Endothelial cell of umbilical vein (primary cell): ENCODE measurements around the gene NPFFR1. TPM values are rescaled to one million over a fixed set of nuclear protein-coding genes. Genes with fewer than 3 reads are reported as not detected.

Experiments
- BruUV-seq: library from RNA; stranded (reverse); fragments of 400-500 nt; replicated peaks from 2 replicates; lab custom pipeline; 2021; lab: Mats Ljungman, UMichigan
- CTCF ChIA-PET: fragments of 300-600, 350-600 bp; sonication (Branson Sonifier 250); formaldehyde crosslinking; loops from one replicate; lab custom pipeline; 2021; ENCODE audit warnings: antibody characterized with exemption, inconsistent platforms; lab: Charles Lee
- POLR2A ChIA-PET: fragments of 300-600, 350-600 bp; sonication (Branson Sonifier 250); formaldehyde crosslinking; loops from one replicate; lab custom pipeline; 2021; ENCODE audit warnings: antibody characterized with exemption, inconsistent platforms; lab: Charles Lee
- DNase-seq: peaks from one replicate; pipeline ENCODE4 v3.0.0-alpha.2; 2011; ENCODE audit warnings: low read depth, low spot score
- FAIRE-seq: peaks from 2 replicates; lab custom pipeline; 2011; peaks lifted over from hg19 to GRCh38; lab: Jason Lieb, UNC
- H2AFZ ChIP-seq: 2 replicates; pipeline ENCODE4 v1.6.0; 2012; ENCODE audit warnings: low read depth, low read length, control low read depth, inconsistent platforms
- H3K27ac ChIP-seq: 2 replicates; pipeline ENCODE4 v1.5.1; 2011; ENCODE audit warnings: low read depth, mild to moderate bottlenecking, control low read depth, low read length, moderate library complexity; ENCODE audit not compliant: insufficient read depth
- H3K27me3 ChIP-seq, 2 experiments: 2 replicates each; pipeline versions ENCODE4 v1.6.0 to v1.6.1; 2011; ENCODE audit warnings: low read length in 2 of 2, mixed read lengths in 1 of 2; ENCODE audit not compliant: control insufficient read depth in 2 of 2, insufficient read depth in 2 of 2
- H3K36me3 ChIP-seq, 2 experiments: 2 replicates in 1 of 2; 3 replicates in 1 of 2; pipeline ENCODE4 v1.5.1; 2011; ENCODE audit warnings: low read length in 2 of 2, mild to moderate bottlenecking in 1 of 2, moderate library complexity in 1 of 2; ENCODE audit not compliant: control insufficient read depth in 2 of 2, insufficient read depth in 2 of 2; ENCODE audit errors: extremely low read depth in 1 of 2
- H3K4me1 ChIP-seq: 3 replicates; pipeline ENCODE4 v1.5.1; 2011; ENCODE audit warnings: mild to moderate bottlenecking, low read length; ENCODE audit not compliant: control insufficient read depth, insufficient read depth; ENCODE audit errors: extremely low read depth
- H3K4me2 ChIP-seq: 2 replicates; pipeline ENCODE4 v1.6.1; 2011; ENCODE audit warnings: low read length, control low read depth, mixed read lengths; ENCODE audit not compliant: insufficient read depth
- H3K4me3 ChIP-seq, 3 experiments: fragments of 200-600 bp in 1 of 3; sonication (generic), shearing (Covaris generic) in 1 of 3; replicated peaks in 1 of 3; 2 replicates each; pipeline ENCODE4 v1.5.1; 2011 to 2016; ENCODE audit warnings: control low read depth in 3 of 3, low read length in 3 of 3, mild to moderate bottlenecking in 2 of 3, inconsistent platforms in 1 of 3, low read depth in 1 of 3, moderate library complexity in 1 of 3; ENCODE audit not compliant: insufficient read depth in 1 of 3
- H3K79me2 ChIP-seq: 2 replicates; pipeline ENCODE4 v1.6.0; 2012; ENCODE audit warnings: low read length, inconsistent platforms; ENCODE audit not compliant: control insufficient read depth, insufficient read depth
- H3K9ac ChIP-seq: replicated peaks from 2 replicates; pipeline ENCODE3; 2011; ENCODE audit warnings: low read length, control low read depth; ENCODE audit not compliant: insufficient read depth; ENCODE audit errors: extremely low read depth
- H3K9me1 ChIP-seq: replicated peaks from 3 replicates; pipeline ENCODE4 v1.6.0; 2011; ENCODE audit warnings: mild to moderate bottlenecking, low read length; ENCODE audit not compliant: control insufficient read depth, insufficient read depth; ENCODE audit errors: extremely low read depth
- H3K9me3 ChIP-seq: replicated peaks from 2 replicates; pipeline ENCODE4 v1.5.1; 2012; ENCODE audit warnings: low read length, inconsistent platforms; ENCODE audit not compliant: control insufficient read depth, insufficient read depth
- H4K20me1 ChIP-seq: replicated peaks from 2 replicates; pipeline ENCODE3; 2011; ENCODE audit warnings: mild to moderate bottlenecking, low read length; ENCODE audit not compliant: control insufficient read depth, insufficient read depth; ENCODE audit errors: extremely low read depth
- CTCF ChIP-seq, 2 donors: IDR thresholded peaks; 1 replicate in 1 of 2; 2 replicates in 1 of 2; pipeline ENCODE4 v1.5.1; 2011; ENCODE audit warnings: low read length in 2 of 2, mild to moderate bottlenecking in 2 of 2, moderate library complexity in 2 of 2, control low read depth in 1 of 2, inconsistent platforms in 1 of 2, low read depth in 1 of 2; ENCODE audit not compliant: insufficient read depth in 1 of 2; ENCODE audit errors: extremely low read depth in 1 of 2
- EZH2 ChIP-seq: IDR thresholded peaks from 2 replicates; pipeline ENCODE4 v1.6.1; 2012; ENCODE audit warnings: borderline replicate concordance, low read depth, mild to moderate bottlenecking, moderate library complexity, low read length, inconsistent platforms; ENCODE audit not compliant: severe bottlenecking
- FOS ChIP-seq: IDR thresholded peaks from 2 replicates; pipeline ENCODE4 v1.6.1; 2011; ENCODE audit warnings: mild to moderate bottlenecking, low read length, moderate library complexity, borderline replicate concordance; ENCODE audit not compliant: insufficient read depth
- GATA2 ChIP-seq: IDR thresholded peaks from 2 replicates; pipeline ENCODE4 v1.7.0; 2011; ENCODE audit warnings: low read depth, mild to moderate bottlenecking, moderate library complexity, mixed read lengths, low read length; ENCODE audit not compliant: insufficient read length, insufficient read depth
- JUN ChIP-seq: IDR thresholded peaks from 2 replicates; pipeline ENCODE4 v1.6.1; 2011; ENCODE audit warnings: borderline replicate concordance, low read depth; ENCODE audit not compliant: insufficient read length, insufficient read depth
- MYC ChIP-seq: IDR thresholded peaks from one replicate; pipeline ENCODE4 v1.6.1; 2011; ENCODE audit warnings: mild to moderate bottlenecking, low read depth, low read length
- POLR2A ChIP-seq: IDR thresholded peaks from 2 replicates; pipeline ENCODE4 v1.6.1; 2012; ENCODE audit warnings: low read depth, mild to moderate bottlenecking, control low read depth, low read length
- POLR2AphosphoS5 ChIP-seq: IDR thresholded peaks from 2 replicates; pipeline ENCODE4 v1.6.1; 2012; ENCODE audit warnings: low read depth, mild to moderate bottlenecking, control low read depth, low read length, moderate library complexity; ENCODE audit not compliant: insufficient read depth
- dilution Hi-C: fragments of 300-500 bp; cut with MboI; formaldehyde crosslinking; loops from one replicate; pipeline ENCODE4 v1.15.0; 2019; ENCODE audit warnings: low sequenced_read_pairs; ENCODE audit not compliant: extremely low pct_ligation_motif_present
- intact Hi-C: fragments of 100-400 bp; cut with micrococcal nuclease; formaldehyde crosslinking; loops from one replicate; pipeline ENCODE4 v1.10.0; 2022
- polyA plus RNA-seq, 4 experiments: library from polyadenylated mRNA; depleted of rRNA in 3 of 4; stranded (reverse) in 3 of 4; unstranded in 1 of 4; fragments of >200 nt; gene quantifications; 2 replicates each; pipeline versions ENCODE4 v1.2.1 to v1.2.3, GENCODE V29; 2011 to 2012; ENCODE audit warnings: missing spikeins in 1 of 4
- total RNA-seq: library from RNA; stranded (reverse); gene quantifications from 2 replicates; pipeline ENCODE4 v1.2.3, GENCODE V29; 2021
- TF ChIP-seq, protein P1 (sequence below): IDR thresholded peaks from 2 replicates; pipeline ENCODE4 v1.6.1; 2011; ENCODE audit not compliant: insufficient read depth, insufficient read length

The NPFFR1 gene
- total and polyA plus RNA-seq, 2 donors (not counting 3 experiments of a cell fraction or from before 2014, with no cell fraction given): not detected

DNA sequence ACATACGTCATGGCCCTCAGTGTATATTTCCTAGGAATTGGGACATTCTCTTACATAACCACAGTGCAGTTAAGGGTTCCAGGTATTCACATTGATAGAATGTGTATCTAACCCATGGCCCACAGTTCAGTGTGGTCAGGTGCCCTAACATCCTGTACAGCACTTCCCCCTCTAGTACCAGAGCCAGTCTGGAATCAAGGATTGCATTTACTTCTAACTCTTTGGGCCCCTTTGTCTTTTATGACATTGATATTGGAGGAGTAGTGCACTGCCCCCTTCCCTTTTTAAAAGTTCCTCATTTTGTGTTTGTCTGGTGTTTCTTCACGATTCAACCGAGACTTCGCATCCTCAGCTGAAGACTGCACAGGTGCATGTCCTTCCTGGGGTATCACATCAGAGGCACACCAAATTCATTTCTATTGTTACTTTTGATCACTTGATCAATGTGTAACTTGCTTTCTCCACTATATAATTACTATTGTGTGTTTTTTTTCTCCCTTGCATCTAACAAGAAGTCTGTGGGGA lies 22.4 kb upstream of the NPFFR1 start:
- Histone ChIP-seq H3K9me3 (no peaks in the 10 kb centered on the region), H3K9ac (no peak overlapping the region), H3K27ac (no peak overlapping the region), H3K27me3 (no peaks in the 10 kb centered on the region), H4K20me1 (no peaks in the 10 kb centered on the region), H3K4me2 (no peak overlapping the region), H3K36me3 (no peaks in the 10 kb centered on the region), H3K4me3 (no peak overlapping the region), H3K9me1 (no peaks in the 10 kb centered on the region), H3K4me1 (no peaks in the 10 kb centered on the region), H2AFZ (no peak overlapping the region), H3K79me2 (no peaks in the 10 kb centered on the region)
- dilution Hi-C loops: no loop called here
- no TSS peak for BruUV-seq
- FAIRE-seq (no peak), DNase-seq (no peak)
- TF ChIP-seq EZH2 (no peak), CTCF (IDR thresholded peaks at IDR 0.05; ENCODE audit: extremely low read depth in 1 of 2, insufficient read depth in 1 of 2, low read depth in 1 of 2, low read length in 2 of 2) (no peak), FOS (no peak), MYC (no peak), POLR2AphosphoS5 (no peak), GATA2 (no peak), JUN (no peak), POLR2A (no peak)
- TF ChIP-seq, protein P1, sequence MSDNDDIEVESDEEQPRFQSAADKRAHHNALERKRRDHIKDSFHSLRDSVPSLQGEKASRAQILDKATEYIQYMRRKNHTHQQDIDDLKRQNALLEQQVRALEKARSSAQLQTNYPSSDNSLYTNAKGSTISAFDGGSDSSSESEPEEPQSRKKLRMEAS: no peak
- POLR2A ChIA-PET: no interaction called here
- intact Hi-C loops: no loop called here
- CTCF ChIA-PET: no interaction called here
